Fibroblast of upper back skin (primary cell): Measurements from ENCODE around the gene BMS1.
"Not testable (repeated sequence)": the region's sequence is repeated elsewhere in the genome, so short reads cannot be mapped to it uniquely, and the experiment has no call there.

ENCODE experiments used
- DNase-seq: peaks from one replicate; pipeline ENCODE4 v3.0.0-alpha.2; 2013

Gene BMS1, protein sequence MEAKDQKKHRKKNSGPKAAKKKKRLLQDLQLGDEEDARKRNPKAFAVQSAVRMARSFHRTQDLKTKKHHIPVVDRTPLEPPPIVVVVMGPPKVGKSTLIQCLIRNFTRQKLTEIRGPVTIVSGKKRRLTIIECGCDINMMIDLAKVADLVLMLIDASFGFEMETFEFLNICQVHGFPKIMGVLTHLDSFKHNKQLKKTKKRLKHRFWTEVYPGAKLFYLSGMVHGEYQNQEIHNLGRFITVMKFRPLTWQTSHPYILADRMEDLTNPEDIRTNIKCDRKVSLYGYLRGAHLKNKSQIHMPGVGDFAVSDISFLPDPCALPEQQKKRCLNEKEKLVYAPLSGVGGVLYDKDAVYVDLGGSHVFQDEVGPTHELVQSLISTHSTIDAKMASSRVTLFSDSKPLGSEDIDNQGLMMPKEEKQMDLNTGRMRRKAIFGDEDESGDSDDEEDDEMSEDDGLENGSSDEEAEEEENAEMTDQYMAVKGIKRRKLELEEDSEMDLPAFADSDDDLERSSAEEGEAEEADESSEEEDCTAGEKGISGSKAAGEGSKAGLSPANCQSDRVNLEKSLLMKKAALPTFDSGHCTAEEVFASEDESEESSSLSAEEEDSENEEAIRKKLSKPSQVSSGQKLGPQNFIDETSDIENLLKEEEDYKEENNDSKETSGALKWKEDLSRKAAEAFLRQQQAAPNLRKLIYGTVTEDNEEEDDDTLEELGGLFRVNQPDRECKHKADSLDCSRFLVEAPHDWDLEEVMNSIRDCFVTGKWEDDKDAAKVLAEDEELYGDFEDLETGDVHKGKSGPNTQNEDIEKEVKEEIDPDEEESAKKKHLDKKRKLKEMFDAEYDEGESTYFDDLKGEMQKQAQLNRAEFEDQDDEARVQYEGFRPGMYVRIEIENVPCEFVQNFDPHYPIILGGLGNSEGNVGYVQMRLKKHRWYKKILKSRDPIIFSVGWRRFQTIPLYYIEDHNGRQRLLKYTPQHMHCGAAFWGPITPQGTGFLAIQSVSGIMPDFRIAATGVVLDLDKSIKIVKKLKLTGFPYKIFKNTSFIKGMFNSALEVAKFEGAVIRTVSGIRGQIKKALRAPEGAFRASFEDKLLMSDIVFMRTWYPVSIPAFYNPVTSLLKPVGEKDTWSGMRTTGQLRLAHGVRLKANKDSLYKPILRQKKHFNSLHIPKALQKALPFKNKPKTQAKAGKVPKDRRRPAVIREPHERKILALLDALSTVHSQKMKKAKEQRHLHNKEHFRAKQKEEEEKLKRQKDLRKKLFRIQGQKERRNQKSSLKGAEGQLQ

DNA sequence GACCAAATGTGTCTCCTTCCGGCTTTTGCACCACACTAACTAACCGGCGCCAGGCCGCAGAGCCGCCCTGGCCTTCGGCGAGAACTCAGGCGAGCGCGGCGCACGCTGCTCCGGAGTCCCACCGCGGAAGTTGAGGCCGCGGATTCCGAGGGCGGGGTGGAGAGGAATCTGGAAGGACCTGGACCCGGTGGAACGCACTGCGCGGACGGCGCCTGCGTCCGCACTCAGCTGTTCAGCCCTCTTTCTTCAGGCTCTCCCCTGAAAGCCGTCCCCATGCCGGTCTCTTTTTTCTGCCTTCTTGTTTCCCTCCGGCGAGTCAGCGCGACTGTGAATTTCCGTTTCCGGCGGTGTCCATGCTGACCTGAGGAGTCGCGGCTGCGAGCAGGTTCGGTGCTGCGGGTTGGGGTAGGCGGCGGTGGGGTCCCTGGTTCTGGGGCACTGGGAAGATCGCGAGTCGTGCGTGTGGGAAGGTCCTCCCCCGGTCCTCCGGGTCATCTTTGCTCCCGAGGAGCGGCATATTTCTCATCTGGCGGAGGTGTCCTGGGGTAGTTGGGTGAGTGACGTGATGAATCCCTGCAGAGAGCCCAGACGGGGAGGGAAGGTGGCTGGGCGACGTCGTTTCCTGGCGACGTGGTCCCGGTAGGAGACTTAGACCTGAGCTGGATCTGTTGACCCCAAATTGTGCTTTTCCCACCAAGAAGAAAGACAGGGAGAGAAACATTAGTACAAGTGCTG lies at the start of gene BMS1:
BMS1 (plus strand) TSS at position 350 of the 735 bp plus-strand sequence. CDS start 1,600 bp downstream, outside the sequence.
- DNase-seq, result peak; percentile 92

DNA sequence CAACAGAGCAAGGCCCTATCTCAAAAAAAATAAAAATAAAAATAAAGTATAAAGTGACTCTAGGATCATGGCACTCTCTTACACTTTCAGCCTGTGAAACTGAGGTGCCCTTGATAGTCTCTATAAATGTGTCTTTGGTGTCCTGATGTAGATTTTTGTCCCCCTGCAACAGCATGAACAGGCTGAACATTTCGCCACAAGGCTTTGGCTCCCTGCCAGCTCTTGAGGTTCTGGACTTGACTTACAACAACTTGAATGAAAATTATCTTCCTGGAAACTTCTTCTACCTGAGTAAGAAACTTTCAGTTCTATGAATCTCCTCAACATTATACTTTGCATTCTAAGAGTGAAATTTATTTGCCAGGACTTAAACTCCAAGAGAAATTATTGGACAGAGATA lies 48.1 kb upstream of the BMS1 start:
- no peak for DNase-seq

DNA sequence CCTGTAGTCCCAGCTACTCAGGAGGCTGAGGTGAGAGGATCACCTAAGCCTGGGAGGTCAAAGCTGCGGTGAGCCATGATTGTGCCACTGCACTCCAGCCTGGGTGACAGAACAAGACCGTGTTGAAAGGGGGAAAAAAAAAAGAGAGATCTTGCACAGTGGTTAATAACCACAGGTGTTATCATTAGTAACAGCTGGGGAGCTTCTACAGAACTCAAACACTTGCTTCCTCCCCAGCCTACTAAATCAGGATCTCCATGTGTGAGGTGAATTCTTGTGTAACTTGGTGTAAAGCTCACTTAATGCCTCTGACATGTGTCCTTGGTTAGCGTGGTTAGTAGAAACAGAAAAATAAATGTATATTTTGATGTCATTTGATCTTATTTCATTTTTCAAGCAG lies 43.9 kb upstream of the BMS1 start:
- no peak for DNase-seq

DNA sequence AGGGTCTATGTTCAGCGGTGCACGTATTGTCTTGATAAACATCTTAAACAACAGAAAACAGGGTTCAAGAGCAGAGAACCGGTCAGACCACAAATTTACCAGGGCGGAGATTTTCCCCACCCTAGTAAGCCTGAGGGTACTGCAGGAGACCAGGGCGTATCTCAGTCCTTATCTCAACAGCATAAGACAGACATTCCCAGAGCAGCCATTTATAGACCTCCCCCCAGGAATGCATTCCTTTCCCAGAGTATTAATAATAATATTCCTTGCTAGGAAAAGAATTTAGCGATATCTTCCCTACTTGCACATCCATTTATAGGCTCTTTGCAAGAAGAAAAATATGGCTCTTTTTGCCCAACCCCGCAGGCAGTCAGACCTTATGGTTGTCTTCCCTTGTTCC lies 41.1 kb upstream of the BMS1 start:
- DNase-seq, result not testable (repeated sequence)

DNA sequence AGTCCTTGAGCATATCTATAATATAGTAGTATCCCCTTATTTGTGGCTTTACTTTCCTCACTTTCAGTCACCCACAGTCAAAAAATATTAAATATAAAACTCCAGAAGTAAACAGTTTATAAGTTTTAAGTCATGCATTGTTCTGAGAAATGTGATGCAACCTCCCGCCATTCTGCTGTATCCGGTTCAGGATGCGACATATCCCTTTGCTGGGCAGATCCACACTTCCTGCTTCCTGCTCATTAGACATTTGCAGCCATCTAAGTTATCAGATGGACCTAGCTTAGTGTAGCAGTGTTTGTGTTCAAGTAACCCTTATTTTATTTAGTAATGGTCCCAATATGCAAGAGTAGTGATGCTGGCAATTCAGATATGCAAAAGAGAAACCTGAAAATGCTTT lies 38.9 kb upstream of the BMS1 start:
- no peak for DNase-seq

DNA sequence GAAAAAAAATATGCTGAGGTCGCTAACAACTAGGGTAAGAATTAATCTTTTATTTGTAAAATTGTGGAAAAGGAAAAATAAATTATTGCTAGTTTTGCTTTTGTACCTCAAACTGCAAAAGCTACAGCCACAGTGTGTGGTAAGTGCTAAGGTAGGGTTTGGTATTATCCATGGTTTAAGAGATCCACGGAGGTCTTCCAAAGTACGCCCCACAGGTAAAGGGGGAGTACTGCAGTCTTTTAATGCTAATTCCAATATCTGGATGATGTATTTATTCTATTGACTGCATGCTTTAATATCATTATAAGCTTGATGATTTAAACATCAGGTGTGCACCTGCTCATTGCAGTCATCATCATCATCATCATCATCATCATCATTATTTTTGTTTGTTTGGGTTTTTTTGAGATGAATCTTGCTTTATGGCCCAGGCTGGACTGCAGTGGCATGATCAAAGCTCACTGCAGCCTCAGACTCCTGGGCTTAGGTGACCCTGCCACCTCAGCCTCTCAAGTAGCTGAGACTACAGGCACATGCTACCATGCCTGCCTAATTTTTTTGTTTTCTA lies 38.4 kb upstream of the BMS1 start:
- no peak for DNase-seq

DNA sequence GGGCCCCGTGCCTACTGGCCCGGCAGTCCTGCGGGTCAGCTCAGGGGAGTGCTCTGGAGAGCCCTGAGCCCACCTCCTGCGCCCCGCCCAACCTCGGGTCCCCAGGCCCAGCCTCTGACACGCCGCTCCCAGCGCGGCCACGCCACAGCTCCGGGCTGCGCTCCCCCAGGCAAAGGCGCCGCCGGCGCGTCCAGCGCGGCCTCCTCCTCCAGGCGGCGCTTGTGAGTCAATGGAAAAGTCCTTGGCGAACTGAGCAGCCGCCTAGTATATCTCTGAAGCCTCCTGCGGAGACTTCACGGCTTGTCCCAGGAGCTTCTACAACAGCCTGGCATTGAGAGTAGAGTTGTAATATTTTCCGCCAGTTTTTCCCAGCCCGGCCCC lies 29.5 kb upstream of the BMS1 start:
- DNase-seq, result peak; percentile 55

DNA sequence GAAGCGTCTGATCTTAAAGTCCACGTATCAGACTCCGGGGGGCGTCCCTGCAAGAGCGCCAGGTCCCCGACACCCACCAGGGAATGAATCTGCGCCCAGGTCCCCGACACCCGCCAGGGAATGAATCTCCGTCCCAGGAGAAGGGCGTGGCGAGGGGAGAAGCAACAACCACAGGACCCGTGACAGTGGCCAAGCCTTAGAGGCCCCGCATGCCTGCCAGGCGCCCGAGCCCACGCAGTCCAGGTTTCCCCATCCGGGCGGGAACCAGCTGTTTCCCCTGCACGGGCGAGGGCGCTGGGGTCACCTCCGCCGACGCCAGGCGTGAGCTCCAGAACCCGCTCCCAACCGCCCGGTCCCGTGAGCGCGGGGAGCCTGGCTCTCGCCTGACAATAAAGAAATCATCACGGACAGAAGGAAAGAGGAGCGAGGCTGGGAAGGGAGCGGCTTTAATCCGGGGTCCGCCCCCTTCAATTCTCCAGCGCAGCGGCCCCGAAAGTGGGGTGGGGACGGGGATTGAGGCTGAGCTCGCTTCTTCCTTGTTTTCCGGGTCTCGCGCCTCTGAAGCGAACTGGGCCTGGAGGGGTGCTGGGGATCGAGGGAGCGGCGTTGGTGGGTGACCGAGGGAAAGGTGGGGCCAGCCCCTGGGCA lies 29.0 kb upstream of the BMS1 start:
- DNase-seq, result no peak

DNA sequence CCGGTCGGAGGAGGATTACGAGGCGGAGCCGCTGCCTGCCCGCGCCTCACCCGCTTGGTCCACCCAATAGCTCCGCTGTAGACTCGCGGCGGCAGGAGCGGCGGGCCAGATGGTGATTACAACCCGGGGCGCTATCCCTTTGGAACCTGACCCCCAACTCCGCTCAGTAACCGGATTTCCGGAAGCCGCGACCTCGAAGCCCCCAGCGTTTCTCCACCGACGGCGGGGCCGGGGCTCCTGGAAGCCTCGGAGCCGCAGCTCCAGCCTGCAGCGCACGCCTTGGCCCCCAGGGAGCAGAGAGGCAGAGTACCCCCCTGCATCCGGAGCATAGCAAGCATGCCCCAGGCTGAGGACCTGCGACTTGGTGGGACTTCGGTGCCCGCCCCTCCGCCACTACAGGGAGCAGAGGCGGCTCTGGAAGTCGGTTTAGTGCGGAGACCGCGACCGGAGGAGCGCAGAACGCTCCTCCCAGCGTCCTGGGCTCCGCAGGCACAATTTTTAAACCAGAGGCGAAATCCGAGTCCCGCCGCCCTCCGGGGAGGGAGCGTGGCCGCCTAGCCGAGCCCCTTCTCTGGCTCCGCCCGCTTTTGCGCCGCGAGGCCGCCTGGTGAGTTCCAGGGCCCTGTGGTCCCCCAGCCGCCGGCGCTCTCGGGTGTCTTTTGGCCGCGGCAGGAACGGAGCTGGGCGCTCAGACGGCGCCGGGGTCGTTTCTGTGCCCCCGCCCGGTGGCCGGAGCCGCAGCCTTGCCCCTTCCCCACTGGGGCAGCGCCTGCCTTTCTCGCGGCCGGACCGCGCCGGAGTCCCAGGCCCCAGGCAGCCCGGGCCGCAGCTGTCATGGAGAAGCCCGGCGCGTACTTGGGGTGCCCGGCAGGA lies 28.2 kb upstream of the BMS1 start:
- no peak for DNase-seq

DNA sequence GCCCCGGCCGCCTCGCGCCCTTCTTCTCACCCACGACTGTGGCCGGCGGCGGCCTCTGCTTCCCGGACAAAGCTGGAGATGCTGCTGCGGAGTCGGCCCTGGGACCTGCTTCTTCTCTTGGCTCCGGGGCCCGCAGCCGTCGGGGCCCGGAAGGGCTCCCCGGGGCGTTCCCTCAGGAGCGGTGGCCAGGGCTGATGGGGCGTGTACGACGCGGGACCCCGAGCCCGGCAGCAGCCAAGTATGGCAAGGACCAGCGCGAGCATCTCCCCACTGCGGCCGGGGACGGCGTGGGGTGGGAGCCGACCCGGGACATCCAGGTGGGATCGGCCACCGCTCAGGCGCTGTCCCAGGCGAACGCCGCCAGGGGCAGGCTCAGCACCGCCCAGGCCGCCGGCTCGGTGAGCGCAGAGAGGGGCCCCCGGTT lies 27.6 kb upstream of the BMS1 start:
- no peak for DNase-seq

DNA sequence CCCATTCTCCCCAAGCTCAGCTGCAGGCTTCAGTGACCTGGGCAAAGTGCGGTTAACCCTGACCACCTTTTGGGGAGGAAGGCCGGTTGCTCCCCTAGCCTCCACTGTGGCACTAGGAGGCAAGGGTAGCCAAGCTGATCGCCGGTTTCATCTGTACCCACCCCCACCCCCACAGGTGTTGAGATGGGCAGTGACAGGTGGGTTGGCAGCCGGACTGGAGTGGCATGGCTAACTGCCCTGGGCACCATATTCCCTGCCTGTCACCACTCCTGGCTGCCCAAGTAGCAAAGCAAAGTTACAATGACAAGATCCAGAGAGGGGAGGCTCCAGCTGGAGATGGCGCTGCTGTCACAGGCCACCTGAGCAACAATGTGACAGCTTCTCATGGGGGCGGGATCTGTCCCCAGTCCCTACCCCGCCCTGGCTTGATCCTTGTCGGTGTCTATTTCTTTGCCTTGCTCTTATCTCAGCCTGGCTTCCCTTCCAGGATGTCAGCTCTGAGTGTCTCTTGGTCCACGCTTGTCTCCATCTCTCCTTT lies 27.0 kb upstream of the BMS1 start:
- no peak for DNase-seq

DNA sequence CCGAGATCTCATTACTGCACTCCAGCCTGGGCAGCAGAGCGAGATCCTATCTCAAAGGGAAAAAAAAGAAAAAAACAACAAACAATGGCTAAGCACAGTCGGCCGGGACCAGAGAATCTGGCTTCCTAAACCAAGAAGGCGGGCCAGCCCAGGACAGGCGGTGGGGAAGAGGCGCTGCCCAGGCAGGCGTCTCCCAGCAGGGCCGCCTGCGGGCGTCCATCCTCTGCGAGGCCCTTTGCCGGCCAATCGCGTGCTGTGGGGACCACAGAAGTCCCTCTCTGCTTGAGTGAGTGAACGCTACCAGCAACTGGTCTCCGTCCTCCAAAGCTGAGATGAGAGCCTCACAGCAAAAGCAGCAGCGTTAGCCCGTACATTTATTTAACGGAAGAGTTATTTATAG lies 14.7 kb upstream of the BMS1 start:
- DNase-seq, result no peak

DNA sequence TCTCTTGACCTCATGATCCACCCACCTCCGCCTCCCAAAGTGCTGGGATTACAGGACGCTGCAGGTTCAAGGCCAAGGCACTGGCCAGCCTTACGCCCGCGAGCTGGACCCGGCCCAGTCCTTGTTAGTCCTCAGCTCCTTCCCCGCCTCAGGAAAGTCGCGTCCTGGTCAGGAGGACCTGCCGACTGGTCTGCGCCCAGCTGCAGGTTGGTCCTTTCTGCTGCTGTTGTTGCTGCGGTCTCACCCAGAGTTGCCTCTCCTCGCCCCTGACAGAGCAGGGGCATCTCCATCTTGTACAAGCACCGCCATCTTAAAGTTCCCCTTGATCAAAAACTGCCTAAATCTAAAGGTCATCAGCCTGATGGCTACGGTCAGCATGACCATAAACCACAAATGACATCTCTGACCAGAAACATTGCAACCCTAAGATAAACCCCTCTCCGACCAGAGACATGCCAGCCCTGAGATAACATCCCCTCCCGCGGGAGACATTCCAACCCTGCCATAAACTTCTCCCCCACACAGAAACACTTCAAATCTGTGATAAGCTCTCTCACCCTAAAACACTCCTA lies 13.9 kb upstream of the BMS1 start:
- no peak for DNase-seq

DNA sequence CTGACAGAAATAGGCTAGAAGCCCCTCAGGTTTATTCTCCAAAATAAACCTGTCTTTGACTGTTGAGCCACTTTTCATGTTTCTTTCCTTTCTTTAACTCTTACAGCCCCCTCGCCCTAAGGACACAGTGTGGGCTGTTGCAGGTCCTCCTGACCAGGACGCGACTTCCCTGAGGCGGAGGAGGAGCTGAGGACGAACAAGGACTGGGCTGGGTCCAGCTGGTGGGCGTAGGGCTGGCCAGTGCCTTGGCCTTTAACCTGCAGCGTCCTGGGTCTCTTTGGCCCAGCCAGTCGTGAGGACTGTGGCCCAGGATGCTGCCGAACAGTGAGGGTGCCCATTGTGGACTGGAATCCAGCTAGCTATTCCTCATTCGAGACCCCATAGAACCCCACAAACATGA lies 13.4 kb upstream of the BMS1 start:
- no peak for DNase-seq

DNA sequence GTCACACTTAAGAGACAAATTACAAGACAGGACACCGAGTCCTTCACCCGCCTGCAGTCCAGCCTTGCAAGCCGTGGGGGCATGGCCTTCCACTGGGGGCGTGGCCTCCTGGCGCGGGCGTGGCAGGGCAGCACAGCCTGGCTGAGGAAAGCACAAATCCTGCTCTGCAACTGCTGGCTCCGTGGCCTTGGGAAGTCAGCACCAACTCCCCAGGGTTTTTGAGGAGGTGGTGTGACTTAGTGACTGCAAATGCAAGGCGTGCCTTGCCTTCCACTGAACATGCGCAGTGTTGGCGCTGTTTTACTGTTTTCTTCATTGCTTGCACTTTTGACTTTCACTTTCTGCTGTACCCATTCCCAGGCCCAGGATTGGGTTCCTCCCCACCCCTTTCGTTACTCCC lies 12.9 kb upstream of the BMS1 start:
- no peak for DNase-seq

DNA sequence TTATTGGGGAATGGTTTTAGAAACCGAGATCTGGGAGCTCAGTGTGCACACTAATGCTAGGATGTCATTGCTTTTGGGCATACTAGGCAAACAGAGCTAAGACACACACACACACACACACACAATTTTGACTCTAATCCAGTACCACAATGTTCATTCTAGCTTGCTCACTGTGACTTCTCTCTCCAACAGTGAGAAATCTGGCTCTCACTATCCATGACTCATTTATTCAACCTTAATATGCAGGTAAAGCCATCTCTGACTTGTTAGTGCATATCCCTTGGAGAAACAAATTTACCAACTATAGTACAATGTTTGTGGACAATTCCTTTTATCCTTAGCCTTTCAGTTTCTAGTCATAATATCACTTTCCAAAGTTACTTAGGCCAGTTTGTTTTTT lies 5.9 kb upstream of the BMS1 start:
- DNase-seq, result no peak

DNA sequence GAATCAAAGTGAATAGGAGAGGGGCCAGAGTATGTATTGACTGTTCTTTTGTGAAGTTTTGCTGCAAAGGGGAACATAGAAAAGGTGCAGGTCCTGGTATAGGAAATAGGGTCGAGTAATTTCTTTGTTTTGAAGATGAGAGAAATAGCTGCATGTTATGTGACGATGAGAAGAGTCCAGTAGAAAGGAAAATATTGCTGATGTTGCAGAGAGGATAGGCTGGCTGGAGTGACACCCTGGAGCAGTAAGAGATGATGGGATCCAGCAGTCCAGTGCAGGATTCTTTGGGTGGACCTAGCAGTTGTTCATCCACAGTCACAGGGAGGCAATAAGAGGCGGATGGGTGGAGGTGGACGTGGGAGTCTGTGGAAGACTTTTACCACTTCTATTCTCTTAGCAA lies 2.1 kb upstream of the BMS1 start:
- DNase-seq, result no peak

DNA sequence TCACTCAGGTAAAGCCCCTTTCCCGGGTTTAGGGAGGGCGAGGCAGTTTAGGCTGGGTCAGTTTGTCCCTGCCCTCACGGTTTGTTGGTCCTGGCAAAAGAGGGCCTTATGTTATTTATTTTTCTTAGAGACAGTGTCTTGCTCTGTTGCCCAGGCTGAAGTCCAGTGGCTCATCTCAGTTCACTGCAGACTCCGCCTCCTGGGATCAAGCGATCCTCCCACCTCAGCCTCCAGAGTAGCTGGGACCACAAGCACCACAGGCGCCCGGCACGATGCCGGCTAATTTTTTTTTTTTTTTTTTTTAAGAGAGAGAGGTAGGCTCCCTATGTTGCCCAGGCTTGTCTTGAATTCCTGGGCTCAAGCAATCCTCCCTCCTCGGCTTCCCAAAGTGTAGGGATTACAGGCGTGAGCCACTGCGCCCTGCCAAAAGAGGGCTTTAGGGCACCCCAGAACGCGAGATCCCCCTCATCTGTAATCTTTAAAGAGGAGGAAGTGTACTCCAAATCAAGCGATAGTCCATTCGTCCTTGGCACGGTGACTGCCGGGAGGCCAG lies 626 bp upstream of the BMS1 start:
- DNase-seq, result peak; percentile 9

DNA sequence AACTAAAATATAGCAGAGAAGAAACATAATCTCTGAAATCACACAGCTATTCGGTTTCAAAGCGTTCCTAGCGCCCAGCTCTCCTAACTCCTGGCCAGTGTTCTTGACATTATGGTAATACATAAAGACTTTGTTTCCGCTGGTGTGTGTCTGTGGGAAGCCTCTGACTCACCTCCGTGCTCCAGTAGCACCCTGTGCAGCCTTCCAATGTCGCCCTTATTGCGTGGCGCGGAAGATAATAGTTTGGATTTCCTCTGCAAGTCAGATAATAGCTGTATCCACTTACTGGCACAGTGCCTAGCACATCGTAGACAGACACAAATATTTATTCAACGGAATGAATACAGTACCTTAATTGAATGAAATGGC lies 570 bp downstream of the BMS1 start:
- DNase-seq, result peak; percentile 42

DNA sequence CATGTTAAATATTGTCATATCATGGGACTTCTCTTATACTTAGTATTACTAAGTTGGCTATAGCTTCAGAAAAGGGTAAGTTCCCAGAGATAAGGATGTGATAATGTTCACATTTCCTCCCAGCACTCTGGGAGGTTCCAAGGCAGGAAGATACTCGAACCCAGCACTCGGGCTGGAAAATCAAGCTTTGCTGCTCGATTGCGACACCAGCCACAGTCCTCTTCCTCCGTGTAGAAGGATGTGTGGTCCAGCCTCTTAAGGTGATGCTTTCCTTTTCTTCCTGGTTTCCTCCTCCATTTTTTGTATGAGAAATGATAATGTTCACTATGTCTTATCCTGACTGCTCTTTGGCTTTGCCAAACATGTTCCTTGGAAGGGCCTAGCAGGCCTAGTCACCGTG lies 3.2 kb downstream of the BMS1 start:
- no peak for DNase-seq
